ENCODE data around the gene EML6.
"Not testable (repeated sequence)": the region's sequence is repeated elsewhere in the genome, so short reads cannot be mapped to it uniquely, and the experiment has no call there.

EML6 gene

DNA sequence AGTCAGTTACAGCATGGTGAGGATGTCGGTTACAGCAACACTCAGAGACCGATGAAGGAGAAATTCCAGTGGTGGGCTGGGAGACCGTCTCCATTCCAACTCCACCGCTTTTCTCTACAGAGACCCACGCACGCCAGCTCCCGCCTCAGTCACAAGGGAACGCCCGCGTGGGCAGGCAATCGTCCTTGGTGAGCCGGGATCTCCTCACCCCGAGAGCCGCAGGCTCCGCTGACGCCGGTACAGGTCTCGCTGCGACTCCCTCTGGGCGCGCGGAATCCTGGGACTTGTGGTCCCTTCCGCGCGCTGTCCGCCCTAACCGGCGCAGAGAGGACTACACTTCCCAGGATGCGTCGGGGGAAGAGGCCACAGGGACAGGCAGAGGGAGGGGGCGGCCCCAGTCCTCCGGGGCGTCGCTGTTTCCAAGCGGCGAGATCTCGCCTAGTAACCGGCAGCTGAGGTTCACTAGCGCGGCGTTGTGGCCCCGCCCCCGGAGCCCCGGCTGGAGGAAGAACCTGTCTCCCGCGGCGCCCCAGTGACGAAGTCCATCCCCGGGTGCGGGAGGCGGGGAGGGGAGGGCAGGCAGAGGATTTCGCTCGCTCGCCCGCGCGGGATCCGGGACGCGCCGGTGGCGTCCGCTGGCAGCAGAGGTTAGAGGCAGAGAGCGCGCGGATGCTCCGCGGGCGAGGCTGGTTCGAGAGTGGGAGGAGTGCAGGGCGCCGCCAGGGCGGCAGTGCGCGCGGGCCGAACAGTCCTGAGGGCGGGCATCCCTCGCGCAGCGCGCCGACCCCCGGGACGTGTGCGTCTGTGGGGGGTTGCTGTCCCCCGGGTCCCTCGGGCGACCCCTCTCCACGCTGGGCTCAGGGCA is at the start of gene EML6:
Gene EML6 (plus strand): TSS at position 532 of the 865 bp plus-strand sequence. CDS start 1,400 bp downstream, outside the sequence.
- peak; percentile 99 for DNase-seq (ENCODE audit: low spot score)

DNA sequence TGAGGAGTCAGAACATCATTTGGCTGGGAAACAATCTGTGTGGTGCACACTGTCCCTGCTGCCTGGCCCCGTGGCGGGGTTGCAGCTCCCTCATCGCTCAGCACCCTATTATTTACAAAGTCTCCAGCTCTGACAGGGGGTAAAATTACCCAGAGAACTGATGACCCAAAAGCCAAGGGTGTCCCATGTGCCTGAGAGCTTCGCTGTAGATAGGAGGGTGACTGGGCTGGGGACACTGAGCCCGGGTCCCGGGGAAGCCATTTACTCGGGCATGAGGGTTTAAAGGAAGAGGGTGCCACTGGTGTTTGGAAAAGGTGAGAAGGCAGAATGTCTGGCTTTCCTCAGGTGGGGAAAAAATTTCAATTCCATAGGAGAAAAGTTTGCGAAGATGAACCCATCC is 48.2 kb upstream of the EML6 start:
- DNase-seq (ENCODE audit: low spot score): no peak

GRCh38 chr2:54675738-54676137 is 47.7 kb upstream of the EML6 start:
- DNase-seq (ENCODE audit: low spot score): no peak

GRCh38 chr2:54676656-54677055 is 46.8 kb upstream of the EML6 start:
- no peak for DNase-seq (ENCODE audit: low spot score)

DNA sequence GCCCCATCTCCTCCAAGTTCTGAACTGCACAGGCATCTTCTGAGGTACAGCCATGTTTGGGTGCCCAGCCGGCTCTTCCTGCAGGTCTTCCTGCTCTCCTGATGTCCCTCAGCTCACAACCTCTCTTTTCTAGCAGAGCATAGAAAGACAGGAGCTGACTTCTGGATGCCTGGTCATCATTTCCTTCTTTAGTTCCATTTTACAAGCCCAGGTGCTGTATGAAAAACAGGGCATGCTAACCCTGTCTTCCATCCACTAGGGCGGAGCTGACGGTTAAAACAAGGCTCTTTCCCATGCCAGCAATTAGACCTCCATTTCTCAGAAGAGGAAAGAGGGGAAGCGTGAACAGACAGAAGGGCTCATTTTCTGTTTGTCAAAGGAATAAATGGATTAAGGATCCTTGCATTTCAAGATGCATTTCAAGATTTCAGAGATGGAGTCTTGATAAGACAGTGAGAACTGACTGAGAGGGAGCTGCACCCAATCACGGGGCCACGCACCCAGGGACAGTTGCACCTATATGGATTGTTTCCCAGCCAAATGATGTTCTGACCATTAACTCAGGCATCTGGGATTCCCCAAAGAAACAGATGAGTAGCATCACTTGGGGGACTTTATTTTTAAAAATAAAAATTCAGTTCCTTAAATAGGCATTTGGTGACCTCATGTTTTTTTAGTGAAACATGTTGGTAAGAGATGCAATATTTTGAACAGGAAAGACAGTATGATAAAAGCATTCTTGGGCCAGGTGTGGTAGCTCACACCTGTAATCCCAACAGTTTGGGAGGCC is 45.8 kb upstream of the EML6 start:
- no peak for DNase-seq (ENCODE audit: low spot score)

- DNase-seq (ENCODE audit: low spot score): no peak
Measured at GRCh38 chr2:54678719-54679118, 44.7 kb upstream of the EML6 start.

GRCh38 chr2:54680397-54681041 is 42.9 kb upstream of the EML6 start:
- DNase-seq (ENCODE audit: low spot score): no peak

DNA sequence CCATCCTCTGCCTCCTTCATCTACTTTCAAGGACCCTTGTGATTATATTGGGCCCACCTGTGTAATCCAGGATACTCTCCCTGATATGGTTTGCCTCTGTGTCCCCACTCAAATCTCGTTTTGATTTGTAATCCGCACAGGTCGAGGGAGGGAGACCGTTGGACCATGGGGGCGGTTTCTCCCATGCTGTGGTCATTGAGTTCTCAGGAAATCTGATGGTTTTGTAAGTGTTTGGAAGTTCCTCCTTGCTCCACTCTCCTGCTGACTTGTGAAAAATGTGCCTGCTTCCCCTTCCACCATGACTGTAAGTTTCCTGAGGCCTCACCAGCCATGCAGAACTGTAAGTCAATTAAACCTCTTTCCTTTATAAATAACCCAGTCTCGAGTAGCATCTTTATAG is 42.0 kb upstream of the EML6 start:
- DNase-seq (ENCODE audit: low spot score): no peak

DNA sequence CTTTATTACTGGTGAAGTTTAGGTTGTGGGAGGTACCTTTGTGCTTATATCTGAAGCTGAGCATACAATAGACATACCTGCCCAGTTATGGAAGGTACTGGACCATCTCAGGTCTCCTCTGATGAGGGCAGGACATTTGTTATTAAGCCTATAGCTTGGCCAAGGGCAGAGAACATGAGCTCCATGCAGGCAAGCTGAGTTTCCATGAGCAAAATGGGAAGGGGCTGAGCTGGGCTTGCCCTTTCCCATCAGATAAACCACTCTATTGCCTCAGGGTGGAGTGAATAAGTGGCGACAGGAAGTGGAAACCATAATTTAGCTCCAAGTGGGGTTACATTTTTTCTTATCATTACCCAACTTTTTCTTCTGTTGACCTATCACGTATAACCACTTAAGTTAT is 39.9 kb upstream of the EML6 start:
- no peak for DNase-seq (ENCODE audit: low spot score)

- DNase-seq (ENCODE audit: low spot score): no peak
Measured at GRCh38 chr2:54685263-54685775, 38.1 kb upstream of the EML6 start.

DNA sequence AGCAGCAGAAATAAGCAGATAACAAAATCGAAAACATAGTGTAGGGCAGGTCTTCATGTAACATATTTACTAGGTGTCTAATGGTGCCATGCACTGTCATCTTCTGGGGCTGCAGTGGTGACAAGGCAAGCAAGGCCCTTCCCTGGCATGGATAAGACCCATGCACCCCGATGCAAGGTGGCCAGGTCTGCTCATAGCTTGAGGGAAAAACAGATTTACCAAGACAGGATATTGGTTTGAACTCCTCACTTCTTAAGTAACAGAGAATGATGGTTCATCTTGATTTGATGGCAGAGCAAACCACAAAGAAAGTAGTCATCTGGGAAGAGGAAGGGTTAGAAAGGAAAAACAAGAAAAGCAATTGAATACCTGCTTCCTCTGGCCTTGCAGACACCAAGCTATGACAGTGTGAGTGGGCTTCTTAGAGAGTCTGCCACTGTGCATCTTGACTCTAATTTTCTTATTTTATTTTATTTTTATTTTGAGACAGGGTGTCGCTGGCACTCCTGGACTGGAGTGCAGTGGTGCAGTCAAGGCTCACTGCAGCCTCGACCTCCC is 35.8 kb upstream of the EML6 start:
- DNase-seq (ENCODE audit: low spot score): no peak

DNA sequence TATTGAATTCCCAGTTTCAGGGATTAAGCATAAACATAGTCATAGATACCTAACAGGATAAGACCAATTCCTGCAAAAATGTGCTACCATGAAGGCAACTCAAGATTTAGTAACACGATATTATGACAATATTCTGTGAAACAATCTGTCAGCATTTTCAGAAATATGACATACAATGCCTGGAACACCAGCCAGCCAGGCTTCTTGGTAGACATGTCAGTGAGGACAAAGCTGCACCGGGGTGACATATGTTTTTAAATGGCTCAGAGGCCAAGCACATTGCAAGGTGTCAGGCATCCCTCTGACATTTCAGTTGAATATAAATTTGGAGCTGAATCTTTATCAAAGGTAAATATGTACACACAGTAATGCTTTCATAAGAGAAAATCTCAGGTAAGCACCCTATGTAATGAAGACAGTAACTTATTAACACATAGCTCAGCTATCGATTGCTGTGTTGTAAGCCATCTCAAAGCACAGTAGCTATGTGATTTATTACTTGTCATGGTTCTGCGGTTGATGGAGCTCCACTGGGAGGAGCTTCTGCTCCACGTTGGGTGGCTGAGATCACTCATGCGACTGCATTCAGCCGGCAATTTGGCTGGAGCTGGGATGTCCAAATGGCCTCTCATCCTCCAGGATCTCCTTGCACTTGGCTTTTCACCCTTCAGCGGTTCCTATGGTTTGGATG is 31.9 kb upstream of the EML6 start:
- DNase-seq (ENCODE audit: low spot score): no peak

GRCh38 chr2:54692556-54692955 is 30.9 kb upstream of the EML6 start:
- DNase-seq (ENCODE audit: low spot score): no peak

- DNase-seq (ENCODE audit: low spot score): no peak
Measured at GRCh38 chr2:54695378-54695777, 28.1 kb upstream of the EML6 start.

- no peak for DNase-seq (ENCODE audit: low spot score)
Measured at GRCh38 chr2:54697934-54698333, 25.5 kb upstream of the EML6 start.

DNA sequence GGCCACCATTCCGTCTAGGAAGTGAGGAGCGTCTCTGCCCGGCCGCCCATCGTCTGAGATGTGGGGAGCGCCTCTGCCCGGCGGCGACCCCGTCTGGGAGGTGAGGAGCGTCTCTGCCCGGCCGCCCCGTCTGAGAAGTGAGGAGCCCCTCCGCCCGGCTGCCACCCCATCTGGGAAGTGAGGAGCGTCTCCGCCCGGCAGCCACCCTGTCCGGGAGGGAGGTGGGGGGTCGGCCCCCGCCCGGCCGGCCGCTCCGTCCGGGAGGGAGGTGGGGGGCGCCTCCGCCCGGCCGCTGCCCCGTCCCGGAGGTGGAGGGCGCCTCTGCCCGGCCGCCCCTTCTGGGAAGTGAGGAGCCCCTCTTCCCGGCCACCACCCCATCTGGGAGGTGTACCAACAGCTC is 24.5 kb upstream of the EML6 start:
- DNase-seq (ENCODE audit: low spot score): not testable (repeated sequence)

GRCh38 chr2:54699665-54700064 is 23.8 kb upstream of the EML6 start:
- no peak for DNase-seq (ENCODE audit: low spot score)

DNA sequence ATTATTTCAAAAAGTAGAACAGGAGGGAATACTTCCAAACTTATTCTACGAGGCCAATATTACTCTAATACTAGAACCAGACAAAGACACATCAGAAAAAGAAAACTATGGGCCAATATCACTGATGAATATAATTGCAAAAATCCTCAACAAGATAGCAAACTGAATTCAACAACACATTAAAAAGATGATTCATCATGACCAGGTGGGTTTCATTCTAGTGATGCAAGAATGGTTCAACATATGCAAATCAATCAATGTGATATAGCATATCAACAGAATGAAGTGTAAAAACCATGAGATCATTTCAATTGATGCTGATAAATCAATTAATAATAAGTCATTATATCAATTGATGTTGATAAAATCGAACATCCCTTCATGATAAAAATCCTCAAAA is 22.4 kb upstream of the EML6 start:
- DNase-seq (ENCODE audit: low spot score): no peak

- no peak for DNase-seq (ENCODE audit: low spot score)
Measured at GRCh38 chr2:54704238-54704637, 19.2 kb upstream of the EML6 start.

- peak; percentile 63 for DNase-seq (ENCODE audit: low spot score)
Measured at GRCh38 chr2:54704688-54705605, 18.5 kb upstream of the EML6 start.

GRCh38 chr2:54706622-54707021 is 16.8 kb upstream of the EML6 start:
- DNase-seq (ENCODE audit: low spot score): no peak

All from LoVo (cell line).